Activated gamma-delta T cell (primary cell): ENCODE data around the gene WDR27.
"Not testable (repeated sequence)": the region's sequence is repeated elsewhere in the genome, so short reads cannot be mapped to it uniquely, and the experiment has no call there.

Experiments used
- DNase-seq: peaks from one replicate; lab custom pipeline; 2025; lab: John Stamatoyannopoulos, UW

WDR27 gene

DNA sequence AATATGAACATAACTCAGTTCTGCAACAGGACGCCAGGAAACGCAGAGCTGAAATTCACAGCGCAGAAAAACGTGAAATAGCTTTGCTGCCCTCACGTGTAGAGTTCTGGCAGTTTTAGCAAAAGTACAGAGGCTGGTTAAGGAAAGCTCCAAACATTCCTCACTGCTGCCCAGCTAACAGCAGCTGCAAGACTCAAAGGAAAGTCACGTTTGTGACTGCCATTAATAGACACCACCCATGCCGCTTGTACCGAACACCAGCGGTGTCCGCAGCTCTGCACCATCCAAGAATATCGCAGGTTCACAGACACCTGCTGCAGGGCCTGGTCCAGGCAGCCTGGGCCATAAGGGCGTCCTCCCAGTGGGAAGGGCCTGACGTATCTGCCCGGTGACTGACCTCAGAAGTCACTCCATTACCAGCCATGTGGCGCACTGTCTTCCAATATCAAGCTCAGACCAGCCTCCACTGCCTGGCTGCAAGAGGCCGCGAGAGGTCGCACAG, 61.4 kb downstream of the WDR27 start:
- DNase-seq = no peak

DNA sequence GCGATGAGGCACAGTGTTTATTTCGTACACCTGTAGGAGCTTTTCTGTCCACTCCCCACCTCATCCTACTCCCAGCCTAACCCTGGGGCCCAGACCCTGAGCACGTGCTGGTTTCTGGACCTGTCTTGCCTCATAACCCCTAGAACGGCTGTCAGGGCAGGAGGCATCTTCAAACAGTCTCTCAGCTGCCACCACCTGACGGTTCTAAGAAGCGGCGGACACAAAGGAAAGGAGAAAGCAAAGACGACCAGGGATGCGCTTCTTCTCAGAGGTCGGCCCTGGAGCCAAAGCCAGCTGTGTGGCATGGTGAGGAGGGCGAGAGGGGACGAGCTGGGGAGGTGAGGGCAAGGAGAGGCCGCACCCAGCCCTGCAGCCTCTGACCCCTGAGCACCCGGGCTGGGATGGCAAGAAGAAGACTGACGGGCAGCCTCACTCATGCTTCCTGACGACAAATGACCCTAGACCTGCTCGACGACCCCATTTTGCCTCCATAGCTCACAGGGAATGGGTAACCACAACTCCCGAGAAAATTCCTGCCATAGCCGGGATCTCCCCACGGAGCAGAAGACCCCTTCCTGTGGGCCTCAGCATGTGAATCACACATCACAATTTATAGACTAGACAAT, 62.1 kb downstream of the WDR27 start:
- no peak for DNase-seq

DNA sequence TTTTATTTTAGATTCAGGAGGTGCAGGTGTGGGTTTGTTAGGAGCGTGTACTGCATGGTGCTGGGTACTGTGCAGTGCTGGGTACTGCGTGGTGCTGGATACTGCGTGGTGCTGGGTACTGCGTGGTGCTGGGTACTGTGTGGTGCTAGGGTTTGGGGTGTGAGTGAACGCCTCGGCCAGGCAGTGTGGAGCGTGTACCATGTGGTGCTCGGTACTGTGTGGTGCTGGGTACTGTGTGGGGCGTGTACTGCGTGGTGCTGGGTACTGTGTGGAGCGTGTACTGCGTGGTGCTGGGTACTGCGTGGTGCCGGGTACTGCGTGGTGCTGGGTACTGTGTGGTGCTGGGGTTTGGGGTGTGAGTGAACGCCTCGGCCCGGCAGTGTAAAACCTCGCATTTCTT, 62.9 kb downstream of the WDR27 start:
- DNase-seq = no peak

DNA sequence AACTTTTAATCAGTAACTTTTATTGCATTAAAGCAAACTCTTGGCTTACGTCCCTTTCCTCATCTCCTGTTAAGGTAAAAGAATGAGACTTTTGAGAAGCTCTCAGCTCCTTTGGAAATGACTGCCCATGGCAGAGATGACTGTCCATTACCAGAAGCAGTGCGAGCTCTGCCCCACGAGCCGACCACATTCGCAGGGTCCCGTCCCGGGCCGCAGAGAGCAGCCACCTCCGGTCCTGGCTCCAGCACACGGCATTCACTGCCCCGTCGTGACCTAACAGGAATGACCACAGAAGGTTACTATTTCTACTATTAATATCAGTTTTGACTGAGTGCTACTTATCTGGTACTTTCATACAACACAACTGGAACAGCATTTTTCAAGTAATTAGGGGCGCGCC, 63.4 kb downstream of the WDR27 start:
- no peak for DNase-seq

DNA sequence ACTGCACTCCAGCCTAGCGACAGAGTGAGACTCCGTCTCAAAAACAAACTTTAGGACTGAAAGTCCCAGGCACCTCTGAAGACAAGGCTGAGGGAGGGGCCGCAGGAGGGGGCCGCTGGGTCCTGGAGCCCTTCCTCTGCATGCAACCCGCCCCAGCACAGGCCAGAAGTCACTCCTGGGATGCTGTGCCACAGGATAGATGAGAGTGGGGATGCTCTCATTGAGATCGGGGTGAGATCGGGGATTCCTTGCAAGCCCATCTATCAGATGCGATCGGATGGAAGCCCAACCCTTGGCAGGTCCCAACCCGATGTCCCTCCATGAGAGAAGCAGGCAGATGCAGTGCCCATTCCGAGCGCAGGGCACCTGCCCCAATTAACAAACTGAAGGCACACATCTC, 66.5 kb downstream of the WDR27 start:
- DNase-seq = no peak

DNA sequence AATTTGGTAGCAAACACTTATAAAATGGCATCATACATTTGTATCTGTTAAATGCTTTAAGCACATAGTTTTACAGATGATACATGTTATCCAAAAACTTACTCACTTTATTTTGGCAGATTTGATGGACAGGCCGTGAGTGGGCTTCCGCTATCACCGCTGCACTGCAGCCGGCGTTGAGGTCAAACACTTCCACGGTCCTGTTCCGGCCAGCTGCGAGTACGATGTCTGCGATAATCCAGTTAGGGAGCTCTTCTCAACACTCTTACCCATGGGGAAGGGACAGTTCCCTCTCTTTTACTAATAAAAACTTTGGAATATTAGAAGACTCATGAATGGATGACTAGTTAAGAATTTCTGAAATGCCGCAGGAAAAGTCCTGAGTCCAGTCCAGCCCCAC, 69.0 kb downstream of the WDR27 start:
- DNase-seq = no peak

DNA sequence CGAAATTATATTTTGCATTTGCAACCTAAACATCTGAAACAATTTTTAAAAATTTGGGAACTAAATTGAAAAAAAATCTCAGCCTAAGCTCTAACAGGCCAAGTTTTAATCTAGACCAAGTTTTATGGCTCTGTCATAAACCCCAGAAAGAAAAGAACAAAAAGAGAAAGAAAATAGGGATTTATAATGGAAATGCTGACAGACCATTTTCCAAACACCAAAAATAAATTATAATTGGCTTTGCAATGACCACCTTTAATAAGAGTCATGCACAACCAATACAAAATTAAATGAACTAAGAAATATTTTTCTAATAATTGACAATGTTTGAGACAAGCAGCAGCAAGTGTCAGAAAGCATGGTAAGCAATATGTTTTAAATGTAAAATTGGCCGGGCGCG, 72.6 kb downstream of the WDR27 start:
- DNase-seq = no peak

DNA sequence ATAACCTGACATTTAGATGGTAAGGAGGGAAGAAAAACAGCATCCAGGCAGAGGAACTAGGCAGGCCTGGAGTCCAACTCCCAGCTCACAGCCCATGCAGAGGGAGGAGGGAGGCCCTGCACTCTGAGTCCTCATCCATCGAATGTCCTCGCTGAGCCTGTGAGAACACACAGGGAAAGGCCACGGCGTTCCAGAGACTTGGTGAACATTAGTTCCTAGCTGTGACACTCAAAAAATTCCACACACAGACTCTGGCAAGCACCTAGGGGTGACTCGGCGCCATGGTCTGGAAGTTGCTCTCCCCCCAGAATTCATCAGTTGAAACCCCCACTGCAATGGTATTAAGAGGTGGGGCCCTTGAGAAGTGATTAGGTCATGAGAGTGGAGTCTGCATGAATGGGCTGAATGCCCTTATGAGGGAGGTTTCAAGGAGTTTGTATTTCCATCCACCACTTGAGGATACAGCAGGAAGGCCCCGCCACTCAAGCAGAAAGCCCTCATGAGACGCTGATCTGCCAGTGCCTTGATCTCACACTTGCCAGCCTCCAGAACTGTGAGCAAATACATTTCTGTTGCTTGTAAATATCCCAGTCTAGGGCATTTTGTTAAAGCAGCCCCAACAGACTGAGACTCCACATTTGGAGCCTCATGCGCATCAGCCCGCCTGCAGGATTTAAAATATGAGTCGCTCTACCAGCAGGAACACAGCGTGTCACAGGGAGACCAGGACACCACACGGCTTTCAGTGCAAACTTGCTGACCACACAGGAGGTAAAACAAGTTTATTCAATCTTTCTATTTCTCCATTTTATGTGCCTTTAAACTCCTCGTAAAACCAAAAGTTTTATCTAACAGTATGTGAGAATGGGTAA, 73.9 kb downstream of the WDR27 start:
- no peak for DNase-seq

DNA sequence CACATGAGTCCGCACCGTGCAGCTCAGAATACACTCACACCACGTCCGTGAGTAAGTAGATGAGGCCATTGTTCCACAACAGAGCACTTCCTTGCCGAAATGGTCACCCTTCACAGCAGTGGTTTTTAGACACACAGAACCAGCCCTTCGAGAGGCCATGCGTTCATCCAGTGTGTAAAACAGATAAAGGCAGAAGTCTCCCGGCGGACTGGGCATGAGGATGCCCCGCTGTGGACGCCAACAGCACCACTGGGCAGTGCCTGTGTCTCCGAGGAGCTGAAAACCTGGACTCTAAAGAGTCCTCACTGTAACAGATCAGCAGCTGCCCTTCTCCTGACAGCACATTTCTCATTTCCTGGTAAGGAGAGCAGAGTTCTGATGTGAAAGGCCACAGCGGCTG, 75.2 kb downstream of the WDR27 start:
- DNase-seq = no peak

DNA sequence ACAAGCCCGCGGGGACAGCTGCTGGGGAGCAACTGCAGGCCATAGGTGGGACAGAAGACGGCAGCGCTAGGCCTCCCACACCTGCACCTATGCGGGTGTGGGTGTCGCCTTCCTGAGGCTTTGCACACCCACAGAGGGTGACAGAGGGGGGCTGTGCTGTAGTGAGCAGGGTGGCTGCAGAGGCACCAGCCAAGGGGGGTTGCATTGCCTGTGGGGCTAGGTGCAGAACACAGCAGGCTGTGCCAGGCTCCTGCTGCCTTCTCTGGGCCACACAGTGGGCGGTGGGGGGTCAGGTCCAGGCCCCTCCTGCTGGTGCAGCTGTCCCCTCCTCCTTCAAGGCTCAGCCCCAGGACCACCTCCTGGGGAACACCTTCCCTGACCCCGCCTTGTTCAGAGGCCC, 75.7 kb downstream of the WDR27 start:
- no peak for DNase-seq

DNA sequence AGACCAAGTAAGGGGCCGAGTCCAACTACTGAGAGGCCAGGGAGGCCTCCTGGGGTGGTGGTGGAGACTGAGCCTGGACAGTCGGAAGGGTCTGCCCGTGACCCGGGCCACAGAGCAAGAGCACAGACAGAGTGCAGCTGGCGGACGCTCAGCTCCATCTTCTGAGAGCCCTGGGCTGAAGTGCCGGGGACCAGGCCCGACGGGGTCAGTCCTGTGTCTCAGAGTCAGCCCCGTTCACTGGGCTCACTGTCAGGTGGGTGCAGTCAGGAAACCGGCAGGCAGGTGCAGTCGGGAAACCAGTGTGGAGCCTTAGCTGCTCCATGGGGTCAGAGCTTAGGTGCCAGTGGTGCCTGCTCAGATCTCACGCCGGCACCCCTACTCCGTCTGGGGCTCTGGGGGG, 76.5 kb downstream of the WDR27 start:
- no peak for DNase-seq

DNA sequence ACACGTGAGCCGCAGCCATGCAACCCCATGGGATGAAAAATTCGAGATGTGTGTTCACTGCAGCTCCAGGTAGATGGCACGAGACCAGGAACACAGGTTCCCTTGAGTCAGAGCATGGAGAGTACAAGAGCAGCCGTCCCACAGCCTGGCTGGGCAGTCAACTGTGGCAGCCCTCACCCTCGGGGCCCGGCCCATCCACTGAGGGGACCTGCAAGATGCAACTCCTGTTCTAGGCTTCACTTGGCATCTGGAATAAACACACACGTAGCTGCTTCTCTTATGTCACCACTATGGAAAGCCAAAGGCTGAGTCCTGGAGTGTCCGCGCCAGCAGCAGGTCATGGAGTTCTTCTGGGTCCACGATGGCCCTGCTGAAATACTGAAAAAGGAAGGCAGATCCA, 77.0 kb downstream of the WDR27 start:
- DNase-seq = no peak

DNA sequence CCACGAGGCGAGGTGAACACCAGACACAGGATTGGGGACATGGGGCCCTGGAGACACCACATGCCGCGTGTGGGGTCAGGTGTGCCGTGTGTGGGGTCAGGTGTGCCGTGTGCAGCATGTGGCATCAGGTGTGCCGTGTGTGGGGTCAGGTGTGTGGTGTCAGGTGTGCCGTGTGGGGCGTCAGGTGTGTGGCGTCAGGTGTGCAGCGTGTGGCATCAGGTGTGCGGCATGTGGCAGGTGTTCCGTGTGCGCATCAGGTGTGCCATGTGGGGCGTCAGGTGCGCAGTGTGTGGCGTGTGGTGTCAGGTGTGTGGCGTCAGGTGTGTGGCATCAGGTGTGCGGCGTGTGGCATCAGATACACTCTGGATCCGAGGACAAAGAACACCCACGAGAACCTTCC, 77.9 kb downstream of the WDR27 start:
- no peak for DNase-seq

DNA sequence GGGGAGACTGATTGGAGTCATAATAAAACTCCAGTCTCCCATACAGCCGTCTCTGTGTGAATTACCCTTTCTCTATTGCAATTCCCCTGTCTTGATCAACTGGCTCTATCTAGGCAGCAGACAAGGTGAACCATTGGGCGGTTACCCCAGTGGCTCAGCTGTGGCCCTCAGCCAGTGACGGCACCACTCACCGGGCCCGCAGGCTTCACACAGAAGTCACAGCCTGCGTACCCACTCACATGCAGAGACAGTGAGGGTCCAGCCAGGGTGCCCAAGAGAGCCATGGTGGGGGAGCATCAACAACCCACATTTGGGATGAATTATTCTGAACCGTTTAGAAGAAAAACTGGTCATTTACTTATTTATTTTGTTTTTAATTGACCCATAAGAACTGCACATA, 78.5 kb downstream of the WDR27 start:
- no peak for DNase-seq

DNA sequence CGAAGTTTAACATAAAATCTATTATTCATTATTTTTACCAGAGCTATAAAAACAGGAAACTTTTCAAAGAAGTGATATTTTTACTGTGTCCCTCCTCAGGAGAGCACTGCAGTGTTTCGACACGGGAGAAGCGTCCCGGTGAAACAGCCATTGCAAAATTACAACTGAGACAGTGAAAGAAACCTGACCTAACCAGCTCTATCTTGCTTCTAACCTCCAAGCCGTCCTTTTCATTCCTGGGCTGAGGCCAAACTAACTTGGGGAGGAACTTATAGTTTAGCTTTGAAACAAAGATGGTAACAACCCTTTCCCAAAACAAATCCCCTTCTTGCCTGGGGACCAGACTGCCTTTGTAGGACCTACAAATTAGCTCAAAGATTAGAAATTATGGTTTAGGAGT, 79.2 kb downstream of the WDR27 start:
- DNase-seq = no peak

DNA sequence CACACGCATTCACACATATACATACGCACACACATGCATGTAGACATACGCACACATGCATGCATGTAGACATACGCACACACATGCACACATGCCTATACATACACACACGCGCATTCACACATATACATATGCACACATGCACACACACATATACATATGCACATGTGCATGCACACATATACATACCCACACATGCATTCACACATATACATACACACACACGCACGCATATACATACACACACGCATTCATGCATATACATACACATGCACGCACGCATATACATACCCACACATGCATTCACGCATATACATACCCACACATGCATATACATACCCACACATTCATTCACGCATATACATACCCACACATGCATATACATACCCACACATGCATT, 80.5 kb downstream of the WDR27 start:
- no peak for DNase-seq

DNA sequence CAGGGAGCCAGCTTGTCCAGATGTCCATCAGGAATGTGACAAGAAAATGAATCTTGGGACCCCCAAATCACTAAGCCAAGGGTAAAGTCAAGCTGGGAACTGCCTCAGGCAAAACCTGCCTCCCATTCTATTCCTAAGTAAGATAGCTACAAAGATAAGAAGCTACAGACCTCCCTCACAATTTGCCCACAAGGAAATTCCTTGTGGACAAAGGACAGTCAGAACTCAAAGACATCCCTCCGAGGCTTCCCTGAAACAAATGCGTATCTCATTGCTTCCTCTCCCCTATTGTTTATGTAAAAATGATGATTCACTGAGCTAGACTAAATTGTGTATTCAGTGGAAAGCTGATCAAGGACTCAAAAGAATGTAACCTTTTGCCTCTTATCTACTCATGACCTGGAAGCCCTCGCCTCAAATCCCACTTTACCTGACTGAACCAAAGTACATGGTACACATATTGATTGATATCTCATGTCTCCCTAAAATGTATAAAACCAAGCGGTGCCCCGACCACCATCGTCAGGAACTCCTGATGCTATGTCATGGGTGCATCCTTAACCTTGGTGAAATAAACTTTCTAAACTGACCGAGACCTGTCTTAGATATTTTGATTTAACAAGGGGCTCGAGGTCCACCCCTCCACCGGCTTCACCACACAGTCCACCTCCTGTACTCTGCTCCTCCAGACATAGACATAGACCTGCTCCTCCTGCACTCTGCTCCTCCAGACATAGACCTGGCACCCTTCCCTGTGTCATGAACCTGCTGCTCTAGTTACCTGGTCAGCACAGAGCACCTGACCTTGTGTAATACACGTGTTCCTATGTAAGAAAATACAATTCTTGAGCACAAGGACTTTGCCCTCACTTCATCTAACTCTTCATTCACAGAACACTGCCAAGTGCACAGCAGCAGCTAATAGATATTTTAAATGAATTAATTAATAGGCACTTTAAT, 81.4 kb downstream of the WDR27 start:
- no peak for DNase-seq

DNA sequence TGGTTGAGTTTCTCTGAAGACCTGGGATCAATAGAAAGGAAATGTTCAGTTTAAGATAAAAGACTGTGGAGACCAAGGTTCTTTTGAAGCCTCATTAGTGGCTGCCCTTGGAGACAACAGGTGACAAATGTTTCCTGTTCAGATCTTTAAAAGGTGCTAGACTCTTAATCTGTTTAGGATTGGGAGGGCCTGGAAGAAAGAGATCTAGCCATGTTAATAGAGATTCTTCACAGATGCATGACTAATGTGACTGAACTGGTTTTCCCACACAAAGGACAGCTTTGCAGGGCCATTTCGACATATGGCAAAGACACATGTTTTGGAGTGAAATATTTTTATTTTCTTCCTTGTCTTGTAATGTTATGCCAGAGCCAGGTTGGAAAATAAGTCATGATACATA, 82.2 kb downstream of the WDR27 start:
- DNase-seq = no peak

DNA sequence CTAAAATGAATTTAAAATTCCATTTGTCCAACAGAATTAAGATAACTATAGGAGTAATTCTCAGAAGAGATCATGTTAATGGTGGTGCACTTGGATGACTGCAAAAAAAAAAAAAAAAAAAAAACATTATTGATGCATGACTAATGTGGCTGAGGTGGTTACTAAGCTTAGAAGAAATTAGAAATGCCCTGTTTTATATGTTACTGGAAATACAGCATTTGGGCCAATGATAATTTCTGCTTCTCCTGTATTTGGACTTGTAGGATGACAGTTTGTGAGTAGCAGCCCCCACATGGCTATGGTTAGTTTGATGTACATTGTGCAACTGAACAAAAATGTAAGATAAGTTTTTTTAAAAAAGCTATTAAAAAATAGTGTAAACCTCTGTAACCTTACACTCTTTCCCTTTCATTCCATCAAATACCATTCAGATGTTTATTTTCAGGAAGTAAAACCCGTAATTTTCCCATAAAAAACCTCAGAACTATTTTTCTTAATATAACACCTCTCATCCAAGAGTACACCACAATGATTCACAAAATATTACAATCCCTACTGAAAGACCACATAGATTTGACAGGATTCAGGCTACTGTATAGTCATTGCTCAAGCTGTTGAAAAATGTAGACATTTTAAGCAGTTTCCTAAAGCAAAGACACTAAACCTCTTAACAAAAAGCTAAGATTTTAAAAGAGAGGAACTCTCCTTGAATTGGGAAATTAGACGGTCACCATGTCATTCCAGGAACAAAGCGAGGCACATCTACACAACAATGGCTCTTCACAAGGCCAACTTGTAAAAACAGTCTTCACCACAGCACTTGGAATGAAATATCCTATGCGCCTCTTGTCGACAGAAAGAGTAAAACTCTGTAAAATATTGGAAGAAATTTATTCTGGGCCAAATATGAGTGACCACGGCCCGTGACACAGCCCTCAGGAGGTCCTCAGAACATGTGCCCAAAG, 83.0 kb downstream of the WDR27 start:
- DNase-seq = no peak

DNA sequence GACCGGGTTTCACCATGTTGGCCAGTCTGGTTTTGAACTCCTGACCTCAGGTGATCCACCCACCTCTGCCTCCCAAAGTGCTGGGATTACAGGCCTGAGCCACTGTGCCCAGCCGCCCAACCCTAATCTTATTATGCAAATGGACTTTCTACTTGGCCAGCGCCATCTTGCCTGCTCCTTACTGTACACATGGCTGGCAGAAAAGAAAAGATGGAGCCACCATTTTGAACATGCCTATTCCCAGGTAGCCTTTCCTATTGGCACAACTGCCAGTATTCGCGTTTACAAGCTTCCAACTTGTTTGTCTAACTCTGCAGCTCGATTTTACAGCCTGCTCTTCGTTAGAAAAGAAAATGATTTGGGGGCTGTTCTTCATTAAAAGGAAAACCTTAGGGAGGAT, 84.3 kb downstream of the WDR27 start:
- DNase-seq = no peak

DNA sequence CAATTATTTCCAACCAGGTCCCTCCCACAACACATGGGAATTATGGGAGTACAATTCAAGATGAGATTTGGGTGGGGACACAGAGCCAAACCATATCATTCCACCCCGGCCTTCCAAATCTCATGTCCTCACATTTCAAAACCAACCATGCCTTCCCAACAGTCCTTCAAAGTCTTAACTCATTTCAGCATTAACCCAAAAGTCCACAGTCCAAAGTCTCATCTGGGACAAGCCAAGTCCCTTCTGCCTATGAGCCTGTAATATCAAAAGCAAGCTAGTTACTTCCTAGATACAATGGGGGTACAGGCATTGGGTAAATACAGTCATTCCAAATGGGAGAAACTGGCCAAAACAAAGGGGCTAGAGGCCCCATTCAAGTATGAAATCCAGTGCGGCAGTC, 93.2 kb downstream of the WDR27 start:
- DNase-seq = not testable (repeated sequence)
